HG03045 (cell line): Measurements from ENCODE around the gene SH3BP5L.
"Not testable (repeated sequence)": the region's sequence is repeated elsewhere in the genome, so short reads cannot be mapped to it uniquely, and the experiment has no call there.

ENCODE experiments used
- ATAC-seq: cut with Tn5 transposase; IDR thresholded peaks from one replicate; pipeline ENCODE4 v1.9.1; 2021; ENCODE audit warnings: mild to moderate bottlenecking, moderate library complexity; ENCODE audit not compliant: unreplicated experiment

SH3BP5L gene

GRCh38 chr1:248810727-248811513, 14.8 kb downstream of the SH3BP5L start:
- no peak for ATAC-seq

GRCh38 chr1:248810000-248810726, 15.6 kb downstream of the SH3BP5L start:
- no peak for ATAC-seq

- ATAC-seq = no peak
These were observed 16.8 kb downstream of the SH3BP5L start for GRCh38 chr1:248808876-248809275.

- ATAC-seq = peak; percentile 62
These were observed 18.5 kb downstream of the SH3BP5L start for GRCh38 chr1:248807067-248807737.

GRCh38 chr1:248805876-248806275, 19.8 kb downstream of the SH3BP5L start:
- no peak for ATAC-seq

- ATAC-seq = peak; percentile 82
These were observed 20.7 kb downstream of the SH3BP5L start for GRCh38 chr1:248804771-248805681.

GRCh38 chr1:248803501-248803900, 22.2 kb downstream of the SH3BP5L start:
- ATAC-seq = not testable (repeated sequence)

- ATAC-seq = no peak
These were observed 23.3 kb downstream of the SH3BP5L start for GRCh38 chr1:248802454-248802853.

GRCh38 chr1:248800459-248800858, 25.3 kb downstream of the SH3BP5L start:
- ATAC-seq = no peak

- no peak for ATAC-seq
These were observed 26.9 kb downstream of the SH3BP5L start for GRCh38 chr1:248798791-248799190.

- ATAC-seq = not testable (repeated sequence)
These were observed 31.1 kb downstream of the SH3BP5L start for GRCh38 chr1:248794663-248795062.

GRCh38 chr1:248793592-248793991, 32.1 kb downstream of the SH3BP5L start:
- peak; percentile 95 for ATAC-seq

- no peak for ATAC-seq
These were observed 33.4 kb downstream of the SH3BP5L start for GRCh38 chr1:248792342-248792741.

- ATAC-seq = no peak
These were observed 34.7 kb downstream of the SH3BP5L start for GRCh38 chr1:248791010-248791409.

GRCh38 chr1:248790456-248790855, 35.3 kb downstream of the SH3BP5L start:
- no peak for ATAC-seq

- ATAC-seq = not testable (repeated sequence)
These were observed 36.4 kb downstream of the SH3BP5L start for GRCh38 chr1:248789337-248789736.

- ATAC-seq = no peak
These were observed 37.4 kb downstream of the SH3BP5L start for GRCh38 chr1:248788327-248788726.

- ATAC-seq = no peak
These were observed 38.3 kb downstream of the SH3BP5L start for GRCh38 chr1:248787430-248787829.

GRCh38 chr1:248786156-248786555, 39.6 kb downstream of the SH3BP5L start:
- ATAC-seq = no peak

GRCh38 chr1:248783367-248783766, 42.3 kb downstream of the SH3BP5L start:
- no peak for ATAC-seq
